GM21381 (cell line): ENCODE results near the gene CACNA1A.

Experiments used
- ATAC-seq: cut with Tn5 transposase; IDR thresholded peaks from one replicate; pipeline ENCODE4 v1.9.1; 2021; ENCODE audit warnings: mild to moderate bottlenecking, moderate library complexity; ENCODE audit not compliant: unreplicated experiment

CACNA1A gene

GRCh38 chr19:13315495-13315894, 190.8 kb downstream of the CACNA1A start:
- ATAC-seq, result no peak

GRCh38 chr19:13314761-13315160, 191.5 kb downstream of the CACNA1A start:
- ATAC-seq, result no peak

DNA sequence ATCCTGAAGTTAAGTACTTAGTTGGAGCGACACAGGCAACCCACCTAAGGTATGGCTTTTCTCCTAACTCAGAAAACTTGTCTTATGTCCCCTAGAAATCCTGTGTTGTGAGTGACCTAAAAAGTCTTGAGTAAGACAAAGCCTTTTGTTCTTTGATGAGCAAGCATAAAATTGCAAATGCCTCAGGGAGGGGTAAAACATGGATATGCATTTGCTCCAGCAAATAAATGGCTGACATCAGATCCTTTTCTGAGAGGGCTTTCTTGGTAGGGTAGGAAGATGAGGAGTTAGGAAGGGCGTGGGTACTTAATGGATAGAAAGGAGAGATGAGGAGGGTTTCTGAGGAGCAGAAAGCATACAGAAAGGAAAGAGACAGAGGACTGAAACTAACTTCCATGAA, 192.4 kb downstream of the CACNA1A start:
- no peak for ATAC-seq

GRCh38 chr19:13309864-13310263, 196.4 kb downstream of the CACNA1A start:
- ATAC-seq, result no peak

- no peak for ATAC-seq
Measured at GRCh38 chr19:13303381-13304129, 202.7 kb downstream of the CACNA1A start.

- ATAC-seq, result no peak
Measured at GRCh38 chr19:13302526-13303270, 203.6 kb downstream of the CACNA1A start.

DNA sequence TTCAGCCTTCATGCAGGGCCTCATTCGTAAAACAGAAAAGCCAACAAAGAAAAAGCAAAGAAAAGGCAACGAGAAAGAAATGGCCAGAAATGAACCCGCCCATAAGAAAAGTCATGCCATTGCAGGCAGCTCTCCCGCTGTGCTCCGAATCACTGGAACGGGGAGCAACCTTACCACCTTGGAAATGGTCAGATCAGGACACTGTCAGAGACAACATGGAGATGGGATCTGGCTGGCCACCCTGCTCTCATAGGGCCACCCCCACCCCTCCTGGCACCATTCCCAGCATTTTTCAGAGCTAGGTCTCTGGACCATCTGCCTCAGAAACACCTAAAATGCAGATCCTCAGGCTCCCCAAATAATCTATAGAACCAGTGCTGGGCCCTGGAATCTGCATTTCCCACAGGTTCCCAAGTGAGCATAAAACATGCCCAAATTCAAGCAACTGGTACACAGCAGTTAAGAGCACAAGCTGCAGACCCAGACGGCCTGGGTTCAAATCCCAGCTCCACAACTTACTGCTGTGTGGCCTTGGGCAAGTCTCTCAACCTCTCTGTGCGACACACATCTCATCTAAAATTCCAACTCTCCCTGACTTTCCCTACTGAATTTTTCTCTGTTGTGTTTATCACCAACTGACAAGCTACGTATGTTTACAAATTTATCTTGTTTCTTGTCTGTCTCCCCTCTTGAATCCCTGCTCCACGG, 204.5 kb downstream of the CACNA1A start:
- no peak for ATAC-seq

DNA sequence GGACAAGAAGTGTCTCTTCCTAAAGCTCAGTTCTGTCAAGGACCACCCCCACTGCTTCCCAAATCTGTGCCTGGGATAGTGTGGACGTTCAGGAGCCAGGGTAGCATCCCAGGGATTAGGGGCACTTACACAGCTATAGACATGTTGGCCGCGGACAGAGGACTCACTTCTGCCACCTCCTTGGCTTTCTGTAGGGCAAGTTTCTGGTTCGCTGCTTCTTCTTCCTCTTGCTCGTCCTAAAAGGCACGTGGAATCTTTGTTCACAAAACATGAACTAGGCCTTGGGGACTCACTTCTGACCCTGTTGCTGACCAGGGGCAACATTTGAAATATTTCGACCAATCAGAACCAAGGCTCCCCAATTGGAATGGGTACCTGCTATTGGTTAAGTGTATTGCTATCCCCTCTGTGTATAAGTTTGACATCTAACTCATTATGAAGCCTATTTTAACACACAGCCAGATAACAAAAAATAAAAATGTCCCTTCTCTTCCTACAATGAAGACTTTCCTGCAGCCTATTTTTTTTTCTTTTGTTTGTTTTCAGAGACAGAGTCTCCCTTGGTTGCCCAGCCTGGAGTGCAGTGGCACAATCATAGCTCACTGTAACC, 205.8 kb downstream of the CACNA1A start:
- ATAC-seq, result no peak

DNA sequence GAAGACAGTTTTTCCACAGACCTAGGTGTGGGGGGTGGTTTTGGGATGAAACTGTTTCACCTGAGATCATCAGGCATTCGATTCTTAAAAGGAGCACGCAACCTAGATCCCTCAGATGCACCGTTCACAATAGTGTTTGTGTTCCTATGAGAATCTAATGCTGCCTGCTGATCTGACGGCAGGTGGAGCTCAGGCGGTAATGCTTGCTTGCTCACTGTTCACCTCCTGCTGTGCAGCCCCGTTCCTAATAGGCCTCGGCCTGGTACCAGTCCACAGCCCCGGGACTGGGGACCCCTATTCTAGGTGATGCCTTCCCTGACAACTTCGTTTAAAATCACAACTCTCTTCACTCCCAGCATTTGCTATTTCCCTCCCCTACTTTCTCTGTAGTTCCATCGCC, 206.4 kb downstream of the CACNA1A start:
- ATAC-seq, result no peak

DNA sequence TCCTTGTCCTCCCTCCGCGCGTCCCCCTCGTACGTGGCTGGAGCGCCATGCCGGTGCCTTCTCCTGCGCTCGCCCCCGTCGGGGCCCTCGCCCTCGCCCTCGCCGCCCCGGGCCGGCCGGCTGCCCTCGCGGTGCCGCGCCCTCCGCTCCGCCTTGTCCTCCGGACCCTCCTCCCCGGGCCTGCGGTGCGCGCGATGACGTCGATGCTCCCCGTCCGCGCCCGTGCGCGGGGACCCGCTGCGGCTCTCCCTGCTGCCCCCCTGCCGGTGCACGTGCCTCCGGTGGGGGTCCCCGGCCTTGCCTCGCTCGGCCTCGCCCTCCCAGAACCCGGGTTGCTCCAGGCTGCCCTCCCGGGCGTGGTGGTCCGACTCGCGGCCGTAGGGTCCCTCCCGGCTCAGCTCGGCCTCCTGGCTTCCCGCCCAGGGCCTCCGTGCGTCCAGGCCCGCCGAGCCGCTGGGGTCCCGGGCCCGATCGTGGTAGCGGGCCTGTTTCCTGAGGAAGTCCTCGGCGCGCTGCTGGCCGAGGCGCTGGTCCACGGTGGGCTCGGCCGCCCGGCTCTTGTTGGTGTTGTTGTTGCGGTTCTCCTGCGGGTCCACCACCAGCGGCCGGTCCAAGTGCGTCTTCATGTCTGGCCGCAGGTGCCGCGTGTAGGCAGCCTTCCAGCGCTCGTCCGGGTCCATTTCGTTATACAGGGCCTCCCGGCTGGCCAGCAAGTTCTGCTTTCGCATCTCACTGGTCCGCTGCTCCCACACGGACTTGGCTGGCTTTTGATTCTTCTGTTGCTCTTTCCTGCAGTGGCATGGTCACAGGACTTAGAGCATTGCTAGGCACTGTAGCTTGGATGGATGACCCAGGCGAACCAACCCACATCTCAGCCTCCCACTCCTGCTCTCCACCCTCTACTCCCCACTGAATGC, 207.5 kb downstream of the CACNA1A start:
- no peak for ATAC-seq

DNA sequence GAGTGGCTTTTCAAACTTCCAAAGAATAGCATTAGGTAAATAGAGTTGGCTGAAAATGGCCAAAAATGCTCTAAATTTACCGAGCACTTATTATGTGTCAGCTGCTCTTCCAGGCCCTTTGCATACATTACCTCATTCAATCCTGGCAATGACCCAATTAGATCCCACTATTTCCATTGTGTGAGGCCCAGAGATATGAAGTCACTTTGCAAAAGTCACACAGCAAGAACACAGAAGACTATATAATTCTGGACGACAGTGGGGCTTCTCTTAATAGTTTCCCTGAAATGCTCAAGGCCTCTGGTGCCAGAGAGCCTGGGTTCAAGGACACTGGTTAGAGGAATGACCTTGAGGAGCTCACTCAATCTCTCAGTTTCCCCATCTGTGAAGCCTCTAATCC, 209.3 kb downstream of the CACNA1A start:
- ATAC-seq, result no peak

DNA sequence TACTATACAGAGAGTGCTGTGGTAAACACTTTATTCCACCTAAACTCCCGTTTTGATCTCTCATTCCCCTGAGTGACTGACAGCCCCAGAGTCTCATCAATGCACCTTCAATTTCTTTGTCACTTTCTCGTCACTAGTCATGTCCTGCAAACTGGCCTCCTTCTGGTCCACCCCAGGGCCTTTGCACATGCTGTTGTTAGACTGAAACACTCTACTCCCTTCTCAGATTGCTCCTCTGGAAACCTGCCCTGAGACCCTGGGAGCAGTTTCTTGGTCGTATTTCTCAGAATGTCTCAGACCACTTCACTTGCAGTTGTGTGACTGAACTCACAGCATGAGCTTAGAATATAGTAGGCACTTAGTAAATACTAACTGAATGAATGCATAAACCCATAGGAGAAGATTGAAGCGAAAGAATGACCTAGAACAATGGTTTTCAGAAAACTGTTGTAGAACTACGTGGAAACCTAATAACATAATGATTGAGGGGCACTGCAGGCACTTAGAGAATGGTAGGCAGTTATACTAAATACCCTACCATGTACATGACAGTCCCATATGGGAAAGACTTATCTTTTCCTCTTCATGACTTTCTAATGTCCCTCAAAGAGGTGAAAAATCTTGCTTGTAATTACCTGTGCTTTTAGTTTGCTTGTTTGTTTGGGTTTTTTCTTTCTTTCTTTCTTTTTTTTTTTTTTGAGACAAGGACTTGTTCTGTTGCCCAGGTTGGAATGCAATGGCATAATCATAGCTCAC, 211.3 kb downstream of the CACNA1A start:
- ATAC-seq, result no peak

GRCh38 chr19:13291913-13292312, 214.4 kb downstream of the CACNA1A start:
- ATAC-seq, result no peak

DNA sequence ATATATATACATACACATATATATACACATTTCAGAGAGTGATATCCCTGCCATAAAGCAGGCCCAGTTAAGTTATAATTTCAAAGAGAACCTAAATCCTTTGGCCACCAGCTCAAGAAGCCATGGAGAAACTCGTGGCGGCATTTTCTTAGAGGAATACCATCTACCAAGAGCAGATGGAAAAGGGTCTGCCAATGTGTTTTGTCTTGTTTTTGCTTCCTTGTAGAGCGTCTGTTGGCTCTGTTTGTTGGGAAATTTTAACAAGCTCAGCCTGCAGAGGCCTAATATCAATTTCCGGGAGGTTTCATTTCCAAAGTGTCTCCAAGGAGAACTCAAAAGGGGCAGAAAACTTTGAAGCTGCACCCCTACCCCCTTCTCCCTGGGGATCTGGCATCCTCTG, 215.5 kb downstream of the CACNA1A start:
- no peak for ATAC-seq

DNA sequence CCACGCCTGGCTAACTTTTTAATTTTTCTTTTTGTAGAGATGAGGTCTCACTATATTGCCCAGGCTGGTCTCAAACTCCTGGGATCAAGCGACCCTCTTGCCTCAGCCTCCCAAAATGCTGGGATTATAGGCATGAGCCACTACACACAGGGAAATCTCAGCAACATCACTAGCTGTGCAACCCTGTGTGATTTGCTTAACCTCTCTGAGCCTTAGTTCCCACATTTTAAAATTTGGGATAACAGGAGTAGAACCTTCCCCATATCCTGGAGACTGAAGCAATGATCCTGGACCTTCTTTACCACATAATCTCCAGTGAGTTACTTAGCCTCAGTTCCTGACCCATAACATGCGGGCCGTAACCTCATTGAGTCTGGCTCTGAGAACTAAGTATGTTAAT, 217.0 kb downstream of the CACNA1A start:
- ATAC-seq, result no peak

DNA sequence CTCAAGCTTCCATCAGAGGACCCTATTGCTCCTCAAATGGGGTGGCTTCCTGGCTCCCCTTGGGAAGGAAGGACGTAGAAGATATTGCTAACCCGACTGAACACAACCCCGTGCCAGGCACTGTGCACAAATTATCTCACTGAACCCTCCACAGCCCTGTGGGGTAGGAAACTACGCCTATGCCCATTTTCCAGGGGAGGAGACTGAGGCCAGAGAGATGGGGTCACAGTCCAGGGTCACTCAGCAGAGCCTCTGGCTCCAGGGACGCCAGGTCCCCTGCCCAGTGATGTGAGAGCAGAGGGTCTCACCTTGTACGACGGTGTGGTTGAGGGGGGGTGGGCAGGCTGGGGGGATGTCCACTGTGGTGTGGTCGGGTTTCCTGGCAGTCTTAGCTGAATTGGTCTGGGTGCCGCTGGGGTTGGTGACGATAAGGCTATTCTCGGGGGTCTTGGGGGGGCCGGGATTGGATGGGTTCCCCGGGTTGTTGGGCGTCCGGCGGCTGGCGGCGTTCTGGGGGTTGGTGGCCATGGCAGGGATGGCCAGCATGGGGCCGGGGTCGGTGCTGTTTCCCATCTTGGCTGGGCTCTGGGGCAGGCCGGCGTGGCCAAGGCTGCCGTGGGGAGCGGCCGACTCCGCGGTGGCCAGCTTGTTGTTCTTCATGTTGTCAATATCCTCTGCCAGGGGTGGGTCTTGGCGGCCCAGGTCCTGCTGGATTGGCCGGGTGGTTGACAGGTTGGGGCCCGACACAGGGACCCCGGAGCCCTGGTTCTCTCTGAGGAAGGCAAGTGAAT, 219.9 kb downstream of the CACNA1A start:
- no peak for ATAC-seq

DNA sequence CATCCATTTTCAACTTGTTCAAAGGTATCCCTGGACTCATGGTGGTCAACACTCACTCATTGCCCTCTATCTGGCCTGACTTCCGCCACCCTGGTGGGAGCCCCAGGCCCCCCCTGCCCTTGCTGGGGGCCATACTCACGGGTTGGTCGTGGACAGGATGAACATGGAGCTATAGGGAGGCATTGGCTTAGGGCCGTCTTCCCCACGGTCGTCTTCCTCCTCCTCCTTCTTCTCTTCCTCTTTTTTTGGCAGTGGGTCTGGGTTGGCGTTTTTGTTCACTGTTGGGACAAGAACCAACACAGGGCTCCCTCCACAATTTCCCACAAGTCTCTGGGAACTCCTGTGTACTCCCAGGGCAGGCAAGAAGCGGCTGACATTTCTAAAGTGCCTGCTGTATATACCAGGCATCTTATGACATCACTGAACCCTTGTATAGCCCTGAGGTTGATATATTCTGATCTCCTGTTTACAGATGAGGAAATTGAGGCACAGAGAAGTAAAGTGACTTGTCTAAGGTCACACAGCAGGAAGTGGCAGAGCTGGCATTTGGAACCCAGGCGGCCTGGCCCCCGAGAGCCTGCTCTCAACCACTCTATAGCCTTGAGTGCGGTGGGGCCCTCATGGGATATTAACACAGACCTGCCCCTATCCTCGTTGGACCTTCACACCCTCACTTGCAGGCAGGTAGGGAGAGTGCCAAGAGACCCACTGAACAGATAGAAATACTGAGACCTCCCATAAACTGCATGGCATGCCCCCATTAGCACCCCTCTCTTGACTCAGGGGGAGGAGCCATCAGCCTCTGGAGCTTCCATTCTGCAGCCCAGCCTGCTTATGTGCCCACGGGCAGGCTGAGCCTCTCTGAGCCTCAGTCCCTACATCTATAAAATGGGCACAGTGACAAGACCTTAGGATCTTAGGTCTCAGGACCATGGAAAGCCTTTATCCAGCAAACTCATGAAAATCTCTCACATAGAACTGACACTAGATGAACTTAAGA, 221.1 kb downstream of the CACNA1A start:
- no peak for ATAC-seq

- ATAC-seq, result no peak
Measured at GRCh38 chr19:13283871-13284270, 222.4 kb downstream of the CACNA1A start.
